GM21381 (cell line): Measurements from ENCODE around the gene PRAMEF8.
"Not testable (repeated sequence)": the region's sequence is repeated elsewhere in the genome, so short reads cannot be mapped to it uniquely, and the experiment has no call there.

Source experiments
- ATAC-seq: cut with Tn5 transposase; IDR thresholded peaks from one replicate; pipeline ENCODE4 v1.9.1; 2021; ENCODE audit warnings: mild to moderate bottlenecking, moderate library complexity; ENCODE audit not compliant: unreplicated experiment

PRAMEF8 gene

DNA sequence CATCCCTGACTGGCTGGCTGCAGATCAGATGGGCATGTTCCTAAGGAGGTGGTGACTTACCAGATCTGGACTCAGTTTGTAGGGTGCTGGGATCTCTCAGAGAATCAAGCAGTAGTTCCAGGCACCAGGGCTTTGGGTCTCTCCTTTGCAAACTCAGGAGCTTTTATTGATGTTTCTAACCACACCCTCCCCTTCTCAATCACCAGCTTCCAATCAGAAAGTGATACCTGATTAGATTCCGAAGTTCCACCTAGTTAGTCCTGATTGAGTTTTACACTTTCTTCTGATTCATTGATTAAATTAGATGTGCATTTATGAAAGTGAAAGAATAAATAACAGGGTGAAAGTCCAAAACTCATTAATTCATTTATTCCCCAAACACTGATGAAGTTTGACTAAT is at the start of gene PRAMEF8:
TSS of gene PRAMEF8 (minus strand) at position 101 of the 400 bp plus-strand sequence. CDS start 1,046 bp downstream, outside the sequence.
- ATAC-seq, result not testable (repeated sequence)

GRCh38 chr1:13315281-13315680 is 30.3 kb upstream of the PRAMEF8 start, which contains the start of gene PRAMEF15:
Gene PRAMEF15, plus strand, starts transcription at chr1:13315581. Its CDS starts 2,827 bp downstream, at chr1:13318408.
- ATAC-seq, result not testable (repeated sequence)

- not testable (repeated sequence) for ATAC-seq
Measured at GRCh38 chr1:13303239-13303638, 18.3 kb upstream of the PRAMEF8 start, which contains the start of gene PRAMEF33. Gene PRAMEF33, plus strand, starts transcription at chr1:13303539. Its CDS starts 2,416 bp downstream, at chr1:13305955.

DNA sequence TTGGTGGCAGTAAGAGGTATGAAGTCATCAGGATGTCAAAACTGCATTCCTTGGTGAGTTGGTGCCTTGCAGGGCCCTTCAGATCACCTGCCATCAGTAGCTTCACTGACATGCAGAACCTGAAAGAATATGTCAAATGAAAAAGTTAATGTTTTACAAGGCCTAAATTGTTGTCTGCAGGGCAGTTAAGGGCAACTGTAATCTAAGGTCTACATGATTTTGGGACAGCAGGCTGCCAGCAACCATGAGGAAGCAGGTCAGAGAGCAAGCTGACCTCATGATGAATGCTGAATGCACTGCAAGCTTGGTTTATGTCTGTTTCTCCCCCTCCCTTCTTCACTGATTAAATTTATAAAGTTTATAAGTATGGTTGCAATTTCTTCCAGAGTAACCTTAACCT is 17.3 kb upstream of the PRAMEF8 start:
- not testable (repeated sequence) for ATAC-seq

- not testable (repeated sequence) for ATAC-seq
Measured at GRCh38 chr1:13298699-13299098, 13.8 kb upstream of the PRAMEF8 start.

DNA sequence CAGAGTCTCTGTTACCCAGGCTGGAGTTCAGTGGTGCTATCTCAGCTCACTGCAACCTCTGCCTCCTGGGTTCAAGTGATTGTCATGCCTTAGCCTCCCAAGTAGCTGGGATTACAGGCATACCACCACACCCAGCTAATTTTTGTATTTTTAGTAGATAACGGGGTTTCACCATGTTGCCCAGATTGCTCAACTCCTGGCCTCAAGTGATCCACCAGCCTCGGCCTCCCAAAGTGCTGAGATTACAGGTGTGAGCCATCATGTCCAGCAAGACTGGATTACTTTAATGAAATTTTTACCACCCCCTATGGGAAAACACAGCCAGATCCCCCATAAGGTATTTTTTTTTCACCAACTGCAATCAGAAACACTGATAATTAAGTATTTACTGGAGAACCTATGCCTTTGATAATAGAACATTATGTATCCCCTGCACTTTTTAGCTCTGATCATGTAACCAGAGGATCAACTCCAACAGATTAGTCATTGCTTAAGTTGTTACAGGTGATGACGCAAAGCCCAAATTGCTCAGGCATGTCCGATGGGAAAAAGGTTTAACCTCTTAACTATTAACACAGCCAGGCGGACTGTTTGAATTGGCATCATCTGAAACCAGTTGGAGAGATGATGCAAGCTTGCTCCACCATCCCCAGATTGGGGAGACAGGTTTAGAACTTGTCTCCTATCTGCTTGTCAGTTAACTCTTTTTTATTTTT is 12.4 kb upstream of the PRAMEF8 start:
- not testable (repeated sequence) for ATAC-seq

DNA sequence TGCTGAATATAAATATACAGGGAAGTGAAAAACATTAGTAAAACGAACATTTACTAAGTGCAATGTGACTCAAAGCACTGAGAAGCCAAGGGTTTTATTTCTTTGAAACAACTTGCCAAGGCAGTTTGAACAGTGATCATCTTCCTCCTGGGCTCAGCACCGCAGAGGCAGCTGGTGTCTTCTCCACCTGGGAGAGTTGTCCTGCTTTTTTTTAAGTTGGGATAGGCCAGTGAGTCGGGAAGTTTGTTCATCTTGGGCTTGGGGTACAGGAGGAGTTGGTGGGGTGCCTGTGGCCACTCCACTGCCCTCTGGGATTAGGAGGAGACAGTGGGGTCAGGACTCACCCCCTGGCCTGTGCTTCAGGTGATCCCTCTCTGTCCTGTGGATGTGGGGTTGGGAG is 4.1 kb upstream of the PRAMEF8 start:
- ATAC-seq, result not testable (repeated sequence)

DNA sequence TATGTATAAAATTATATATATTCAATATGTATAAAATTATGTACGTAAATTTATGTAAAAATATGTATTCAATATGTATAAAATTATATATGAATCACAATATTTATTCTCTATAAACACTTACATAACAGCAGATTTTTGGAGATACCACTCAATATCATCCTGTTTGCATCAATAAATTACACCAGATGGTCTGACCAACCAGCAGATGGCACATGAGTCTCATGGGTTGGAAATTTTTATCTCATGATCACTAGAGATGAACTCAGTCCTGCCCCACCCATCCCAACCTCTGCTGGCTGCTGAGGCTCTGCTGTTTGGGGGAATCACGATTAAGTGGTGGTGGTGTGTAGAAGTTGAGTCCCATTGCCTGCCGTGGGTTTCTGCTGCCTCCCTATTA is 5.3 kb downstream of the PRAMEF8 start:
- not testable (repeated sequence) for ATAC-seq

- not testable (repeated sequence) for ATAC-seq
Measured at GRCh38 chr1:13277016-13277415, 7.9 kb downstream of the PRAMEF8 start.

DNA sequence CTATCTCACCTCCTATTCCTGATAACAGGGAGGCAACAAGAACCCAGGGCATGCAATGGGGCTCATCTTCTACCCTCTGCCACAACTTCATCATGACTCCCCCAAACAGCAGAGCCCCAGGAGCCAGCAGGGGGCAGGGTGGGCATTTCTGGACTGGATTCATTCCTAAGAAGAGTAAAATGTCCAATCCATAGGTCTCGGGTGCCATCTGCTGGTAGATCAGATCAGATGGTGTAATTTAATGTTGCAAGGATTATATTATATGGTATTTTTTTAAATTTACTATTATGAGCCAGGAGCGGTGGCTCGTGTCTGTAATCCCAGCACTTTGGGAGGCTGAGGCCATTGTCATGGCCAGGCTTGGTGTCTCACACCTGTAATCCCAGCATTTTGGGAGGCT is 19.8 kb downstream of the PRAMEF8 start:
- not testable (repeated sequence) for ATAC-seq

DNA sequence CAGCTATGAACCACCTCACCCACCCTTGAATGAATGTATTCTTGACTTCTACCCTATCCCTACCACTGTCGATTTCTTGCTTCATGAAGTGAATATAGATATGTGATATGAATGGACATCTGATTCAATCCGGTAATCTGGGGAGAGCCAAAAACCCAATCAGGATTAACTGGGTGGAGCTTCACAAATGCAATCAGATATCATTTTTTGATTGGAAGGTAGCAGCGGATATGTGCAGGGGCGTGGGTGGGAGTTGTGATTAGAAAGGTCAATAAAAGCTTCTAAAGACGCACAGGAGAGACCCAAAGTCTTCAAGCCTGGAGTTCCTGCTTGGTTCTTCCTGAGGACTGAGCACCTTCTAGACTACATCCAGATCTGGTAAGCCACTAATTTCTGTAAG is 31.0 kb downstream of the PRAMEF8 start, which contains the start of gene PRAMEF5:
TSS of gene PRAMEF5 (plus strand) at position 301 of the 400 bp plus-strand sequence. CDS start 5,071 bp downstream, outside the sequence.
- ATAC-seq, result not testable (repeated sequence)

GRCh38 chr1:13247122-13247521 is 37.8 kb downstream of the PRAMEF8 start:
- ATAC-seq, result not testable (repeated sequence)

DNA sequence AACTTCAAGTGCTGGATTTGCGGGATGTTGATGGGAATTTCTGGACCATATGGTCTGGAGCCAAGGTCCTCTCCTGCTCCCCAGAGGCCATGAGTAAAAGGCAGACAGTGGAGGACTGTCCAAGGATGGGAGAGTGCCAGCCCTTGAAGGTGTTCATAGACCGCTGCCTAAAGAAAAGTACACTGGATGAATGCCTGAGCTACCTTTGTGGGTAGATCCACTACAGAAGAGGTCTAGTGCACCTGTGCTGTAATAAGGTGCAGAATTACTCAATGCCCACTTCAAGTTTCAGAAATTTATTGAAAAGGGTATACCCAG is 38.4 kb downstream of the PRAMEF8 start:
- ATAC-seq, result not testable (repeated sequence)

- ATAC-seq, result not testable (repeated sequence)
Measured at GRCh38 chr1:13245841-13246553, 38.9 kb downstream of the PRAMEF8 start.

DNA sequence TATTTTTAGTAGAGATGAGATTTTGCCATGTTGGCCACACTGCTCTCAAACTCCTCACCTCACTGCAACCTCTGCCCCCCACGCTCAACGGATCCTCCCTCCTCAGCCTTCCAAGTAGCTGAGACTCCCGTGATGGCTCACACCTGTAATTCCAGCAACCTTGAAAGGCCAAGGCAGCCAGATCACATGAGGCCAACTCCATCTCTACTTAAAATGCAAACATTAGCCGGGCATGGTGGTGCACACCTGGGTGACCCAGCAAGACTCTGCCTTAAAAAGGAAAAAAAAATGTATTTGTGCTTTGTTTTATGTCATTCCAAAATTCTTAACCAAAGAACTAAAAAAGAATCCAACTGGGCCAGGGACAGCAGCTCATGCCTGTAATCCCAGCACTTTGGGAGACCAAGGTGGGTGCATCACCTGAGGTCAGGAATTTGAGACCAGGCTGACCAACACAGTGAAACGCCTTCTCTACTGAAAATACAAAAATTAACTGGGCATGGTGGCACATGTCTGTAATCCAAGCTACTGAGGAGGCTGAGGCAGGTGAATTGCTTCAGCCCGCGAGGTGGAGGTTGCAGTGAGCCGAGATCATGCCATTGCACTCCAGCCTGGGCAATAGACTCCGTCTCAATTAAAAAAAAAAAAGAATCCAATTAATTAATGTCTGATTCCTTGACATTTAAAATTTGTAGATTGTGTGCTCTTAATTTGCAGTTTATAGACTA is 41.2 kb downstream of the PRAMEF8 start:
- ATAC-seq, result not testable (repeated sequence)

GRCh38 chr1:13239633-13240032 is 45.3 kb downstream of the PRAMEF8 start:
- not testable (repeated sequence) for ATAC-seq

GRCh38 chr1:13237572-13237971 is 47.4 kb downstream of the PRAMEF8 start:
- ATAC-seq, result not testable (repeated sequence)

DNA sequence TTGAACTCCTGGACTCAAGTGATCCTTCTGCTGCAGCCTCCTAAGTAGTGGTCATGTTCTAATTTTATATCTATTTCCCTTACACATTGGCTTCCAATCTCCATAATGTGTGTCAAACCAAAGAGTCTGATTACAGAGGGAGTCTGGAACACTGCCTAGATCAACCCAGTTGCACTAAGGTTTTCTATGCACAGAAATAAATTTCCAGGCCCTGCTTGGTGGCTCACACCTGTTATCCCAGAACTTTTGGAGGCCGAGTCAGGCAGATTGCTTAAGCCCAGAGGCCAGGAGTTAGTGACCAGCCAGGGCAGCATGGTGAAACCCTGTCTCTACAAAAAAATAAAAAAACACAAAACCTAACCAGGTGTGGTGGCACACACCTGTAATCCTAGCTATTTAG is 50.9 kb downstream of the PRAMEF8 start:
- not testable (repeated sequence) for ATAC-seq

DNA sequence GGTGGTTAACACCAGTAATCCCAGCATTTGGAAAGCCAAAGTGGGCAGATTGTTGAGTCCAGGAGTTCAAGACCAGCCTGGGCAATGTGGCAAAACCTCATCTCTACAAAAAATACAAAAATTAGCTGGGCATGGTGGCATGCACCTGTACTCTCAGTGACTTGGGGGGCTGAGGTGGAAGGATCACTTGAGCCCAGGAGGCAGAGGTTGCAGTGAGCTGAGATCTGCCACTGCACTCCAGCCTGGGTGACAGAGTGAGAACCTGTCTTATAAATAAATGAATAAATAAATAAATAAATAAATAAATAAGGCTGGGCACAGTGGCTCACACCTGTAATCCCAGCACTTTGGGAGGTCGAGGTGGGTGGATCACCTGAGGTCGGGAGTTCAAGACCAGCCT is 52.9 kb downstream of the PRAMEF8 start:
- ATAC-seq, result not testable (repeated sequence)
